Duodenal mucosa (tissue), 2 donors: ENCODE measurements around the gene ZYG11A.

ENCODE experiments used
- H3K27ac ChIP-seq: one replicate; pipeline ENCODE4 v1.7.0; 2013; ENCODE audit warnings: low read depth, low read length
- H3K27me3 ChIP-seq, 2 donors: one replicate each; pipeline ENCODE4 v1.7.0; 2013; ENCODE audit warnings: low read length in 2 of 2, control low read depth in 1 of 2; ENCODE audit not compliant: insufficient read depth in 2 of 2, control insufficient read depth in 1 of 2
- H3K36me3 ChIP-seq, 2 donors: one replicate each; pipeline ENCODE4 v1.7.0; 2013; ENCODE audit warnings: low read length in 2 of 2, control low read depth in 1 of 2; ENCODE audit not compliant: insufficient read depth in 2 of 2, control insufficient read depth in 1 of 2
- H3K4me1 ChIP-seq, 2 donors: one replicate each; pipeline ENCODE4 v1.7.0; 2013; ENCODE audit warnings: low read length in 2 of 2, control low read depth in 1 of 2; ENCODE audit not compliant: insufficient read depth in 2 of 2, control insufficient read depth in 1 of 2
- H3K4me3 ChIP-seq, 2 donors: one replicate each; pipeline ENCODE4 v1.7.0; 2013; ENCODE audit warnings: low read length in 2 of 2, low read depth in 1 of 2
- H3K9ac ChIP-seq, 2 donors: one replicate each; pipeline ENCODE4 v1.7.0; 2013; ENCODE audit warnings: low read length in 2 of 2, low read depth in 1 of 2
- H3K9me3 ChIP-seq, 2 donors: one replicate each; pipeline ENCODE4 v1.7.0; 2013; ENCODE audit warnings: low read length in 2 of 2, control low read depth in 1 of 2; ENCODE audit not compliant: control insufficient read depth in 1 of 2

Gene ZYG11A

DNA sequence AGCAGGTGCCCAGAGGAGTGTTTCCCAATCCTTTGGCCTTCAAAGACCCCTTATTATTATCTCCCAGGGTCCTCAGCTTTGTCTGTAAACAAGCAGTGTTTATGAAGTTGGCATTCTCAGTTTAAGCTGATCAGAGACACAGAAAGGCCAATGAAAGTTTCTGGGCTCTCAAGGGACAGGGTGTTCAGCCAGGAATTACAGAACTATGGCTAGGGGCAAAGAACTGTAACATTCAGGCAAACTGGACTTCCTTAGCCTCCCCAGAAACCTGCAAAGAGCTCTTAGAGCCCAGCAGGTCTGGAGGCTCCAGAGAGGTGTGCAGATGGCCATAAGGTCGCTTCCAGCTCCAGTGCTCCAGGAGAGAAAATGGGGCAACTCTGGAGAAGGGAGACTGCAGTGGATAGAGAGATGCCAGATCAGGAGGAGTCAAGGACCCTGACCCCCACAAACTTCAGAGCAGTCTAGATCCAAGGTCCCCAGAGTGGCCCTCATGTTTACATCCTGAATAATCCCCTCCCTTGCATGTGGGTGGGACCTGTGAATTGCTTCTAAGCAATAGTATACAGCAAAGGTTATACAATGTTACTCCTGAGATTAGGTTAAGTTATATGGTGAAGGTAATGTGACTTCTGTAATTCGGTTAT, 72.8 kb downstream of the ZYG11A start:
- Histone ChIP-seq H3K36me3 (peaks cover 0 to 17% of the 10 kb centered on the region in 2 donors), H3K27ac (no peak overlapping the region), H3K9ac (no peak overlapping the region), H3K9me3 (no peaks in the 10 kb centered on the region), H3K4me1 (peaks cover 0 to 4% of the 10 kb centered on the region in 2 donors), H3K4me3 (no peak overlapping the region), H3K27me3 (no peaks in the 10 kb centered on the region)

DNA sequence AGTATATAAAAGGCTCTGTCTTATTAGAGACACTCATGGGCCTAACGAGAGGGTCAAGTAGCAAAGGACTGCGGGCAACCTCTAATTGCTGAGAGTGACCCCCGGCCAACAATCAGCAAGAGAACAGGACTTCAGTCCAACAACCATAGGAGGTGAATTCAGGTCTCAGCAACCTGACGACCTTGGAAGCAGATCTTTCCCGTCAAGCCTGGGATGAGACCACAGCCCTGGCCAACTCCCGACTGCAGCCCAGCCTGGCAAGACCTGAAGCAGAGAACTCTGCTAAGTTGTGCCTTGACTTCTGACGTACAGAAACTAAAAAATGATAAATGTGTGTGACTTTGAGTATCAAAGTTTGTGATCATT, 73.3 kb downstream of the ZYG11A start:
- no peaks in the 10 kb centered on the region for H3K27me3 ChIP-seq
- H3K4me1 ChIP-seq: peaks cover 0 to 4% of the 10 kb centered on the region in 2 donors
- H3K9ac ChIP-seq: no peak overlapping the region
- no peaks in the 10 kb centered on the region for H3K9me3 ChIP-seq
- no peak overlapping the region for H3K4me3 ChIP-seq
- no peak overlapping the region for H3K27ac ChIP-seq
- H3K36me3 ChIP-seq: peaks cover 0 to 13% of the 10 kb centered on the region in 2 donors

DNA sequence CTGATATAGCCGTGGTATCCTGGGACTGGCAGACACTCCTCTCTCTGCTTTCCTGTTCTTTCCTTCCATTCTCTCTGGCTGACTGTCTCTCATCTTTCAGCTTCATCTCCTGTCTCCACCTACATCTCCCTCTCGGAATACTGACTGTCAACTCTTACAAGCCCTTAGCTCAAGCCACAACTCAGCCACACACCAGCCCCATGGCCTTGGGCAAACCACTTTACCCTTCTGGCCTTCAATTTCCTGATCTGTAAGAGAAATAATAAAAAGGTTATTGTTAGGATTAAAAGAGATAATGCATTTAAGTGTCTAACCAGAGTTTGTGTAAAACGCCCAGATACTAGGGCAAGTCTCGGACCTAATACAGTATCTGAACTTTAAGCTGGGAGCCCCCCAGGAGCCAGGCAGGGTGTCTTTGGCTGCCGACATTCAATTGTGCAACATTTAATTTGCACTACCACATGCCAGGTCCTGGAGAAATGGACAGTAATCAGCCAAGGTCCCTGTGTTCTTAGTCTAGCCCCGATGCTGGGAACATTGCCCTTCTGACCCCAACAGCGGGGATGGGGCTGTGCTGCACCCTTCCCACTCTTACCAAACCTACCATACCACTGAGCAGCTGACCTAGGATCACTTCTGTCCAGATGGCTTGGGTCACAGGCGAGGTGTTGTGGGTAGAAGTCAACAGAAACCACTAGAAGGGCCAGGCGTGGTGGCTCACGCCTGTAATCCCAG, 73.8 kb downstream of the ZYG11A start:
- Histone ChIP-seq H3K27me3 (no peaks in the 10 kb centered on the region), H3K27ac (no peak overlapping the region), H3K36me3 (peaks cover 0 to 11% of the 10 kb centered on the region in 2 donors), H3K4me1 (peaks cover 0 to 4% of the 10 kb centered on the region in 2 donors), H3K9me3 (no peaks in the 10 kb centered on the region), H3K9ac (no peak overlapping the region), H3K4me3 (no peak overlapping the region)

DNA sequence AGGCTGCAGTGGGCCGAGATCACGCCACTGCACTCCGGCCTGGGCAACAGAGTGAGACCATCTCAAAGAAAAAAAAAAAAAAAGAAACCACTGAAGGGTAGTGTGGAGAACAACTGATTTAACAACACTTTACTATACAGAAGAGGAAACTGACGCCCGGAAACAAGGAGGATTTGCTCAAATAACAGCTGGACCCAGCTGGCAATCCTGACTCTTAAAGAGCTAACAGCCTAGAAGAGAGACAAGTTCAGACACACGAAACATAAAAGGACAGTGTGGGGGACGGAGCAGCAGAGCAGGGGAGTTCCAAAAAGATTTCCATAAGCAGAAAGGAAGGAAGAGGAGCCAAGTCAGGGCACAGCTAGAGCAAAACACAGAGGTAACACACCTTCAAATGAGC, 74.6 kb downstream of the ZYG11A start:
- Histone ChIP-seq H3K9me3 (no peaks in the 10 kb centered on the region), H3K4me1 (peaks cover 0 to 4% of the 10 kb centered on the region in 2 donors), H3K4me3 (no peak overlapping the region), H3K27me3 (no peaks in the 10 kb centered on the region), H3K27ac (no peak overlapping the region), H3K9ac (no peak overlapping the region), H3K36me3 (peaks cover 0 to 11% of the 10 kb centered on the region in 2 donors)

DNA sequence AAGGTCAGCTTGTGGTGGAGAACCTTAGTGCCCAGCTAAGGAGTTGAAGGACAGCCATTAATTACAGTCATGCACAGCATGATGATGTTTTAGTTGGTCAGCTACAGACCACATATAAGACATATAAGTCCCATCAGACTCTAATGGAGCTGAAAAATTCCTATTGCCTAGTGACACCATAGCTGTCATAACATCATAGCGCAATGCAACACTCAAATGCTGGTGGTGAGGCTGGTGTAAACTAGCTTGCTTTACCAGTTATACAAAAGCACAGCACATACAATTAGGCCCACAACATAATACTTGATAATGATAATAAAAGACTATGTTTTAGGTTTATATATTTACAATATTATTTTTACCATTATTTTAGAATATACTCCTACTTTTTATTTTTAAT, 75.0 kb downstream of the ZYG11A start:
- H3K27ac ChIP-seq: no peak overlapping the region
- no peak overlapping the region for H3K4me3 ChIP-seq
- no peak overlapping the region for H3K9ac ChIP-seq
- peaks cover 0 to 4% of the 10 kb centered on the region in 2 donors for H3K4me1 ChIP-seq
- H3K27me3 ChIP-seq: no peaks in the 10 kb centered on the region
- H3K36me3 ChIP-seq: peaks cover 0 to 11% of the 10 kb centered on the region in 2 donors
- no peaks in the 10 kb centered on the region for H3K9me3 ChIP-seq

DNA sequence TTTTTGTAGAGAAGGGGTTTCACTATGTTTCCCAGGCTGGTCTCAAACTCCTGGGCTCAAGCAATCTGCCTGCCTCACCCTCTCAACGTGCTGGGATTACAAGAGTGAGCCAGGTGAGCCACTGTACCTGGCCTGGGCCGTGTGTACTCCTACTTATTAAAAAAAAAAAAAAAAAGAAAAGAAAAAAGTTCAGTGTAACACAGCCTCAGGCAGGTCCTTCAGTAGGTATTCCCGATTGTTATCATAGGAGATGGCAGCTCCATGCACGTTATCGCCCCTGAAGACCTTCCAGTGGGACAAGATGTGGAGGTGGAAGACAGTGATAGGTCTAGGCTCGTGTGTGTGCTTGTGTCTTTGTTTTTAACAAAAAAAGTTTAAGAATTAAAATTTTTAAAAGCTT, 75.6 kb downstream of the ZYG11A start:
- Histone ChIP-seq H3K27ac (no peak overlapping the region), H3K4me1 (peaks cover 0 to 4% of the 10 kb centered on the region in 2 donors), H3K27me3 (no peaks in the 10 kb centered on the region), H3K9ac (no peak overlapping the region), H3K4me3 (no peak overlapping the region), H3K36me3 (peaks cover 0 to 10% of the 10 kb centered on the region in 2 donors), H3K9me3 (no peaks in the 10 kb centered on the region)

DNA sequence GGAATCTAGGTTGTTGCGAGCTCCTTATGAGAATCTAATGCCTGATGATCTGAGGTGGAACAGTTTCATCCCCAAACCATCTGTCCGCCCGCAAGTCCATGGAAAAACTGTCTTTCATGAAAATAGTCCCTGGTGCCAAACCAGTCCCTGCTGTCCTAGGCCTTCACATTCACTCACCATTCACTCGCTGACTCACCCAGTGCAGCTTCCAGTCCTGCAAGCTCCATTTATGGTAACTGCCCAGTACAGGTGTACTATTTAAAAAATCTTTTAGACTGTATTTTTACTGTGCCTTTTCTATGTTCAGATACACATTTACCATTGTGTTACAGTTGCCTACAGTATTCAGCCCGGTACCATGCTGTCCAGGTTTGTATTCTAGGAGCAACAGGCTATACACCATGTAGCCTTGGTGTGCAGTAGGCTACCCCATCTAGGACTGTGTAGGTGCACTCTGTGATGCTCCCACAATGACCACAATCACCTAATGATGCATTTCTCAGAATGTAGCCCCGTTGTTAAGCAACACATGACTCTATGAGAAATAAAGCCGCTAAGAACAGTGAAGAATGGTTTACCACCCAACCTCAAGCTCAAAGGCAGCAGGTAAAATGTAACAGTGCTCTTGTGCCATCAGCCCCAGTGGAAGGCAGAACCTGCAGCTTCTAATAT, 76.6 kb downstream of the ZYG11A start:
- Histone ChIP-seq H3K4me1 (peaks cover 0 to 4% of the 10 kb centered on the region in 2 donors), H3K27ac (no peak overlapping the region), H3K4me3 (no peak overlapping the region)

DNA sequence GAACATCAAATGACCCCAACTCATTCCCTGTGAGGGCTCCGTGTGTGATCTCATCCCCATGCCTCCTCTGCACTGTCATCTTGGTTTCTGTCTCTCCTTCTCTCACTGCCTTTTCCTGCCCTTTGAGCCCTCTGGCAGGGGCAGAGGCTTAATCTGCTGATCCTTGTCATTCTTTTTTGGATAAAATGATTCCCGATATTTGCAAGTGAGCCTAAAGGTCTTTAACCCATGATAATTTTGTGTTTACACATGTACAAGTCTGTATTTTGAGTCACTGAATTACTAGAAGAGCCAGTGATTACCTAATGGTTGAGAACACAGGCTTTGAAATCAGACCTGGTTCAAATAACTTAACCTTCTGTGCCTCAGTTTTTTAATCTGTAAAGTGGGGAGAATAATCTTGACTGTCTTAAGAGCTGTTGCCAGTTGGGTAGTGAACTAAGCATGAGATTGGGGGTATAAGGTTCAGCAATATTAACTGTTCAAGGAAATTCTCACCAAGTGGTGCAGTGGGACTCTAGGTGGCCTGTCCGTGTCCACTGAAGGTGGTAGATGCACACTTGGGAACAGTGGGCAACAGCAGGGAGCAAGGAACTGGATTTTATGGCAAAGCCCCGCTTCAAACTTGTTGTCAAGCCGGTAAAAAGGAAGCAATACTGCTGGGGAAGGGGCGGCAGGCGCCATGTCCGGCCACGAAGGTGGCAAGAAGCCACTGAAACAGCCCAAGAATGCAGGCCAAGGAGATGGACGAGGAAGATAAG, 77.3 kb downstream of the ZYG11A start:
- peaks cover 0 to 4% of the 10 kb centered on the region in 2 donors for H3K4me1 ChIP-seq
- H3K9ac ChIP-seq: no peak overlapping the region
- H3K9me3 ChIP-seq: no peaks in the 10 kb centered on the region
- H3K36me3 ChIP-seq: peaks cover 0 to 6% of the 10 kb centered on the region in 2 donors
- H3K27ac ChIP-seq: no peak overlapping the region
- no peaks in the 10 kb centered on the region for H3K27me3 ChIP-seq
- no peak overlapping the region for H3K4me3 ChIP-seq

More for the DNA sequence above, 76.6 kb downstream of the ZYG11A start:
- Histone ChIP-seq H3K27me3 (no peaks in the 10 kb centered on the region), H3K36me3 (peaks cover 0 to 6% of the 10 kb centered on the region in 2 donors), H3K9me3 (no peaks in the 10 kb centered on the region), H3K9ac (no peak overlapping the region)

DNA sequence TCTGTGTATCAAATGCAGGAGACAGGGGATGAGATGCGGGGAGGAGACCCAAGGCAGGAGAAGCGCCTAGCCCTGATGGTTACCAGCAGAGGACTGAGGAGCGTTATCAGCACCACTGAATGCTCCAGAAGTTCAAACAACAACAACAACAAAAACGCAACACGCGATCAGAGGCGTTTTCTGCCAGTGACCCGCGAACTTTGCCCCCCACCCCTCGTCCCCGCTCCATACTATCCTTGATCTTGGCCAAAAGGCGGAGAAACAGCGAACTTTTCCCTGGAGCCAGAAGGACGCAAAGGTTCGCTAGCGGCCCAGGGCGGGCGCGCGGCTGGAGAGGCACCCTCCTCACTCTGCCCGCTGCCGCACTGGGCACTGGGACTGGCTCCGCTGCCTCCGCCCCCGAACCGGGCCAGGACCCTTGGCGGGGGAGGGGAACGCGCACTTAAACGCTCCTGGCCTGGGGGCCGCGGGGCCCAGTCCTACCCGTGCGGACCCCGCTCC, 78.3 kb downstream of the ZYG11A start:
- no peaks in the 10 kb centered on the region for H3K9me3 ChIP-seq
- H3K27me3 ChIP-seq: no peaks in the 10 kb centered on the region
- peak overlapping the region; percentile 54 for H3K27ac ChIP-seq
- peak overlapping the region; percentile 71 to 84 for H3K4me3 ChIP-seq
- peak overlapping the region; percentile 83 to 88 for H3K9ac ChIP-seq
- peaks cover 3 to 5% of the 10 kb centered on the region in 2 donors for H3K4me1 ChIP-seq
- H3K36me3 ChIP-seq: no peaks in the 10 kb centered on the region
